ENCODE measurements around the gene TRAPPC3. TPM values are rescaled to one million over a fixed set of nuclear protein-coding genes. Genes with fewer than 3 reads are reported as not detected.
A peak's percentile ranks its signal among the peaks of the same experiment; 100 is the strongest.

TRAPPC3 gene
- total and polyA plus RNA-seq, 7 donors = 75.1 to 177 (median 108) TPM

DNA sequence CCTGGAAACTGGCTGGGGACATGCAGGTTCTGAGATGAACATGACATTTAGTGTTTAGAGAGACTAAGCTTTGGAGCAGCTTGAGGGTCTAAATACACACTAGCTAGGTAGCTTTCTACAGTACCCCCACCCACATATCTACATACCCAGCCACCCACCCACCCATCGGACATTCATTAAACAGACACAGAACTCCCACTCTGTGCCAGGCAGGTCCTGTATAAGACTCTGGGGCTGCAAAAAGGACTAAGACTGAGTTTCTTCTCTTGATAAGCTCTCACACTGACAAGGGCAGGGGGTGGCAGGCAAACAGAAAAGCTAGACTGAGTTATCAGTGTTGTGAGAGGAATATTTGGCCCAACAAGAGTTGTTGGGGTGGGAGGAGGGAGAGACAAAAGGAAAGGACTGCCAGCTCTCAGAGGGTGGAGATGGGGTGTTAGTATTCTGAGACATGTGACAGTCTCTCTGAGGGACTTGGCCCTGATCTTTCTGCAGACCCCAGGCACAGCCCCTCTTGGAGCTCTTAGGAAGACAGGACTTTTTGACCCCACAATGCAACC lies 13.5 kb upstream of the TRAPPC3 start:
- Histone ChIP-seq H3K27ac (peak overlapping the region; percentile 98 to 100 (median 100)), H3K4me3 (no peak overlapping the region), H3K36me3 (peaks cover 0 to 7% (median 3%) of the 10 kb centered on the region in 4 donors), H3K27me3 (no peaks in the 10 kb centered on the region), H3K9me3 (no peaks in the 10 kb centered on the region), H3K4me1 (peaks cover 0 to 100% (median 96%) of the 10 kb centered on the region in 4 donors)
- DNase-seq = no peak
- no peak for TF ChIP-seq EP300 (IDR thresholded peaks at IDR 0.05)
- no peak for TF ChIP-seq POLR2AphosphoS5 (IDR thresholded peaks at IDR 0.05)
- TF ChIP-seq, protein P1, sequence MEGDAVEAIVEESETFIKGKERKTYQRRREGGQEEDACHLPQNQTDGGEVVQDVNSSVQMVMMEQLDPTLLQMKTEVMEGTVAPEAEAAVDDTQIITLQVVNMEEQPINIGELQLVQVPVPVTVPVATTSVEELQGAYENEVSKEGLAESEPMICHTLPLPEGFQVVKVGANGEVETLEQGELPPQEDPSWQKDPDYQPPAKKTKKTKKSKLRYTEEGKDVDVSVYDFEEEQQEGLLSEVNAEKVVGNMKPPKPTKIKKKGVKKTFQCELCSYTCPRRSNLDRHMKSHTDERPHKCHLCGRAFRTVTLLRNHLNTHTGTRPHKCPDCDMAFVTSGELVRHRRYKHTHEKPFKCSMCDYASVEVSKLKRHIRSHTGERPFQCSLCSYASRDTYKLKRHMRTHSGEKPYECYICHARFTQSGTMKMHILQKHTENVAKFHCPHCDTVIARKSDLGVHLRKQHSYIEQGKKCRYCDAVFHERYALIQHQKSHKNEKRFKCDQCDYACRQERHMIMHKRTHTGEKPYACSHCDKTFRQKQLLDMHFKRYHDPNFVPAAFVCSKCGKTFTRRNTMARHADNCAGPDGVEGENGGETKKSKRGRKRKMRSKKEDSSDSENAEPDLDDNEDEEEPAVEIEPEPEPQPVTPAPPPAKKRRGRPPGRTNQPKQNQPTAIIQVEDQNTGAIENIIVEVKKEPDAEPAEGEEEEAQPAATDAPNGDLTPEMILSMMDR (IDR thresholded peaks at IDR 0.05) = no peak
- TF ChIP-seq POLR2A (IDR thresholded peaks at IDR 0.05) = no peak
- intact Hi-C loops (cut with DNase I) = no loop called here
- WGBS, 2 donors = 94 to 96% methylated on average over 1 of the region's 1 CpG

DNA sequence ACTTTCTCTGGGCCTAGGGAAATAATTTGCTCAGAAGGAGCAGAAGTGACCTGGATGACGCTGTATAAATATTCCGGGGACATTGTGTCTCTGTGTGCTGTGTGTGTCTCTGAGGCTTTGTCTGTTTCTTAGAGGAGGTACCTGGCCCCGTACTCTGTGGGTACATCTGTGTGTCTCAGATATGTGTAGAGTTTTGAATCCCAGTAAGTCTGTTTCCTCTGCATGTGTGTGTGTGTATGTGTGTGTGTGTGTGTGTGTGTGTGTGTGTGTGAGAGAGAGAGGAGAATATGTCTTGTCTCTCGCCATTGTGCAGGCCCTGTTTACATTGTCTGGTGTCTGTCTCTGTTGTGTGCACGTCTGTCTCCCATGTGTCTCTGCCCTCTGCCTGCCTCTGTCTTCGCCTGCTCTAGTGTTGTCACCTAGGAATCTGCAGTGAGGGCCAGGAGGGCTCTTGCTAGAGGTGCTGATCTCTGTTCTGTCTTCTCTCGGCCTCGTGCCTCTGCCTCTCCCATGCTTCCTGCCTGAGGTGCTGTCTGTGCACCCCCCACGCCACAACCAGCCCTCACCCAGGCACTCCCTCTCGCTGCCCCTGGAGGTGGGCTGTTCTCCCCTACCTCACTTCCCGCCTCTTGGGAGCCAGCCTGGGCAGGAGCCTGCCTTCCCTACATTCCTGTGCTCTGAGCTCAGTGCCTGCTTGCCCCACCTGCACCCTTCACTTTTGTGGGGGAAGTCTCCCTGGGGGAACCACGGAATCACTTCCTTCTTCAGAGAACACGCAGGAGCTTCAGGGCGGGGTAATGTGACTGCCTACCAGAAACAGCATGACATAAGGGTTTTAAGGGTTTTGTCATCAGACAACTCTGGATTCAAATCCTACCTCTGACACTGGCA lies 12.6 kb upstream of the TRAPPC3 start:
- intact Hi-C loops (cut with DNase I) = no loop called here
- Histone ChIP-seq H3K27ac (peak overlapping the region; percentile 98 to 100 (median 100)), H3K4me3 (peak overlapping the region; percentile 3 to 44 (median 37)), H3K36me3 (no peaks in the 10 kb centered on the region), H3K9me3 (no peaks in the 10 kb centered on the region), H3K4me1 (peaks cover 0 to 96% (median 92%) of the 10 kb centered on the region in 4 donors), H3K27me3 (no peaks in the 10 kb centered on the region)
- WGBS, 2 donors = 34 to 59% methylated on average over 14 of the region's 14 CpGs
- no peak for DNase-seq
- TF ChIP-seq POLR2A (IDR thresholded peaks at IDR 0.05) (no peak), POLR2AphosphoS5 (IDR thresholded peaks at IDR 0.05) (no peak), EP300 (IDR thresholded peaks at IDR 0.05) (no peak)
- TF ChIP-seq, protein P1 (IDR thresholded peaks at IDR 0.05) = no peak

DNA sequence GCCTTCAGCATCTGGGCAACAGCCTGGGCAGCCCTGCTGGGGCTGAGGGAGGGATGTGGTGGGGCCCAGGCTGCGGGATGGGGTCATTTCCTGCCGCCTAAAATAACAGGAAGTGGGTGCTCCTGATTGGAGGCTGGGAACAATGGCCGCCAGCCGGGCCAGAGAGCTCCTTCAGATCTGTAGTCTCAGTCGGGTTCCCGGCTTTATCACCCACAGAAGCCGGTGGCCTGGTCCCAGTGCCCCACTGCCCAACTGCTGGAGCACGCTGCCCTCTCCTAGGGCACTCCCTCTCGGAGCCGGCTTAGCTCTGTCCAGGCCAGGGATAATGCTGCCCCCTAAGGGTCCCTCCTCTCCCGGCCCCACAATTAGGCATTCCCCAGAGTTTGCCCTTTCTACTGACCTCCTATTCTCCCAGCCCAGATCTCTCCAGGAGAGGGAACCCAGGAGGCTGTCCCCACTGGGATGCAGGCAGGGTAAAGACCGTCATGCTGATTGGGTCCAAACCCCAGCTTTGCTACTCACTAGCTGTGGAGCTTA lies 11.7 kb upstream of the TRAPPC3 start:
- Histone ChIP-seq H3K36me3 (no peaks in the 10 kb centered on the region), H3K27me3 (no peaks in the 10 kb centered on the region), H3K4me1 (peaks cover 0 to 88% (median 83%) of the 10 kb centered on the region in 4 donors), H3K9me3 (no peaks in the 10 kb centered on the region), H3K4me3 (peak overlapping the region; percentile 3 to 44 (median 37)), H3K27ac (peak overlapping the region; percentile 98 to 100 (median 100))
- TF ChIP-seq EP300 (IDR thresholded peaks at IDR 0.05) = no peak
- TF ChIP-seq POLR2AphosphoS5 (IDR thresholded peaks at IDR 0.05) = peak in 2 of 4 donors; percentile 23 to 36
- TF ChIP-seq POLR2A (IDR thresholded peaks at IDR 0.05) = no peak
- TF ChIP-seq, protein P1 (IDR thresholded peaks at IDR 0.05) = peak in 2 of 4 experiments; percentile 9 to 20
- DNase-seq = peak; percentile 87
- intact Hi-C loops (cut with DNase I) = no loop called here
- WGBS, 2 donors = 19 to 65% methylated on average over 12 of the region's 12 CpGs

DNA sequence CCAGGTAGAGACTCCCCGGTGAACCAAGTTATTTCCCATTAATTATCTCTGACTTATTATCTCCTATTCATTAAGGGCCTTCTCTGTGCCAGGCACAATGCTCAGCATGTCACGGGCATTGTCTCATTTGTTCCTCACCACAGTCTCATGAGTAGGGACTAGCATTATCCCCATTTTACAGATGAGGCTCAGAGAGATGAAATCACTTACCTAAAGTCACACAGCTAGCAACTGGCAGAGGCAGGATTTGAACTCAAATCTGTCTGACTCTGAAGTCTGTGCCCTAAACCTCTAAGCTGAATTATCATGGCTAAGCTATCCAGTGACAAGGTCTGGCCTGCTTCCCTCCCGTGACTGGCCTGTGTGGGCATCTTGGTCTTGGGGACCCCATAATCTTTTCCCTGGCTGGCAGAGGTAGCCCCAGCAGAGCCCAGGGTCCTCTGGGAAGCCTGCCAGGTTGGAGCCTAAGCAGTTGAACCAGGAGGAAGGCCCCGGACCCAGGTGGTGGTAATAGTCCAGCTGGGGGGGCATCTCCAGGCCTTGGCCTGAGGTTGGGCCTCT lies 11.2 kb upstream of the TRAPPC3 start:
- TF ChIP-seq, protein P1 (IDR thresholded peaks at IDR 0.05) = no peak
- no peak for TF ChIP-seq EP300 (IDR thresholded peaks at IDR 0.05)
- TF ChIP-seq POLR2A (IDR thresholded peaks at IDR 0.05) = no peak
- no peak for TF ChIP-seq POLR2AphosphoS5 (IDR thresholded peaks at IDR 0.05)
- Histone ChIP-seq H3K27ac (peak overlapping the region; percentile 98 to 100 (median 100)), H3K4me1 (peaks cover 0 to 83% (median 77%) of the 10 kb centered on the region in 4 donors), H3K36me3 (no peaks in the 10 kb centered on the region), H3K4me3 (peak overlapping the region; percentile 3 to 44 (median 37)), H3K9me3 (no peaks in the 10 kb centered on the region), H3K27me3 (no peaks in the 10 kb centered on the region)
- WGBS, 2 donors = 56 to 73% methylated on average over 4 of the region's 4 CpGs
- intact Hi-C loops (cut with DNase I) = no loop called here
- no peak for DNase-seq
